Measurements from ENCODE around the gene SERPINA1. TPM values are rescaled to one million over a fixed set of nuclear protein-coding genes. Genes with fewer than 3 reads are reported as not detected.

The SERPINA1 gene
- total RNA-seq, 4 donors from 2014 or later: 2.8 to 92.4 (median 13.2) TPM

DNA sequence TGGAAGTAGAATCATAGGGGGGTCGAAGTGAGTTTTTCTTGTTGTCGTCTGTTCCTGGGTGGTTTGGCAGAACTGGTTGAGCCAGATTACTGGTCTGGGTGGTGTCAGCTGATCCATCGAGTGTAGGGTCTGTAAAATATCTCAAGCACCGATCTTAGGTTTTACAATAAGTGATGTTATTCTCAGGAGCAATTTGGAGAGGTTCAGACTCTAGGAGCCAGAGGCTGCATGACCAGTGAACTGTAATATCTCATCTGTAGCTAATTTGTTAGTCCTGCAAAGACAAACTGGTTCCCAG, 9.7 kb upstream of the SERPINA1 start:
- TF ChIP-seq, protein P1, sequence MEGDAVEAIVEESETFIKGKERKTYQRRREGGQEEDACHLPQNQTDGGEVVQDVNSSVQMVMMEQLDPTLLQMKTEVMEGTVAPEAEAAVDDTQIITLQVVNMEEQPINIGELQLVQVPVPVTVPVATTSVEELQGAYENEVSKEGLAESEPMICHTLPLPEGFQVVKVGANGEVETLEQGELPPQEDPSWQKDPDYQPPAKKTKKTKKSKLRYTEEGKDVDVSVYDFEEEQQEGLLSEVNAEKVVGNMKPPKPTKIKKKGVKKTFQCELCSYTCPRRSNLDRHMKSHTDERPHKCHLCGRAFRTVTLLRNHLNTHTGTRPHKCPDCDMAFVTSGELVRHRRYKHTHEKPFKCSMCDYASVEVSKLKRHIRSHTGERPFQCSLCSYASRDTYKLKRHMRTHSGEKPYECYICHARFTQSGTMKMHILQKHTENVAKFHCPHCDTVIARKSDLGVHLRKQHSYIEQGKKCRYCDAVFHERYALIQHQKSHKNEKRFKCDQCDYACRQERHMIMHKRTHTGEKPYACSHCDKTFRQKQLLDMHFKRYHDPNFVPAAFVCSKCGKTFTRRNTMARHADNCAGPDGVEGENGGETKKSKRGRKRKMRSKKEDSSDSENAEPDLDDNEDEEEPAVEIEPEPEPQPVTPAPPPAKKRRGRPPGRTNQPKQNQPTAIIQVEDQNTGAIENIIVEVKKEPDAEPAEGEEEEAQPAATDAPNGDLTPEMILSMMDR (IDR thresholded peaks at IDR 0.05): no peak
- ATAC-seq (ENCODE audit: low FRiP score) (no peak), DNase-seq (ENCODE audit: low spot score) (no peak)

DNA sequence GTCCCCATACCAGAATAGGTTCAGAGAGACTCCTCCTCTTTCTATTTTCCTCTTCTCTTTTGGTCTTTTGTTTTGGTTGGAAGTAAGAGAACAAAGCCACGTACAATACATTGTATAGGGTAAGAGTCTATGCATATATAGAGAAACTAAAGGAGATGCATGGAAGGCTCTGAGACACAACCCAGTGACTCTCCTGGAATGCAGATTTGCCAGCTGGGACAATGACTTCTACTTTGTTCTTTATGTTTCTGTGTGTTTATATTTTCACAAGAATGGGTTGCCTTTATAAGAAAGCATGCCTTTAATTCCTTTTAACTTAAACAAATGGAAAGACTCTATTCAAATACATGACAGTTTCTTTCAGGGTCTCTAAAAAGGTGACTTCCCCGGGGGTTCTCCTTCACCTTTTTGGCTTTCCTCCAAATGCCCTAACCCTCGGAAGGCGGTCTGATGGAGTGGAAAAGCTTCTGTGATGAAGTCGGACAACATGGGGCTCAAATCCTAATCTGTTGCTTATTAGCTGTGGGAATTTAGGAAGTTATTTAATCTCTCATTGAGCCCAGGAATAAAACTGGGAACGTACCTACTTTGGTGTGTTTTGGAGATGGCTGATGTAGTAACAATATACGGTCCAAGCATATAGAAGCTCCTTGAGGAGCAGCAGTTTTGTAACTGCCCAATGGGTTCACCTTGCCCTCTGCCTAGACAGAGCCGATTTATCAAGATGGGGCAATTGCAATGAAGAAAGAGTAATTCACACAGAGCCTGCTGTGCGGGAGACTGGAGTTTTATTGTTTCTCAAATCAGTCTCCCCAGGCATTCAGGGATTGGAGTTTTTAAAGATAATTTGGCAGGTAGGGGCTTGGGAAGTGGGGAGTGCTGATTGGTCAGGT, 9.1 kb upstream of the SERPINA1 start:
- ATAC-seq (ENCODE audit: low FRiP score): no peak
- DNase-seq (ENCODE audit: low spot score): no peak
- TF ChIP-seq, protein P1 (IDR thresholded peaks at IDR 0.05): no peak

DNA sequence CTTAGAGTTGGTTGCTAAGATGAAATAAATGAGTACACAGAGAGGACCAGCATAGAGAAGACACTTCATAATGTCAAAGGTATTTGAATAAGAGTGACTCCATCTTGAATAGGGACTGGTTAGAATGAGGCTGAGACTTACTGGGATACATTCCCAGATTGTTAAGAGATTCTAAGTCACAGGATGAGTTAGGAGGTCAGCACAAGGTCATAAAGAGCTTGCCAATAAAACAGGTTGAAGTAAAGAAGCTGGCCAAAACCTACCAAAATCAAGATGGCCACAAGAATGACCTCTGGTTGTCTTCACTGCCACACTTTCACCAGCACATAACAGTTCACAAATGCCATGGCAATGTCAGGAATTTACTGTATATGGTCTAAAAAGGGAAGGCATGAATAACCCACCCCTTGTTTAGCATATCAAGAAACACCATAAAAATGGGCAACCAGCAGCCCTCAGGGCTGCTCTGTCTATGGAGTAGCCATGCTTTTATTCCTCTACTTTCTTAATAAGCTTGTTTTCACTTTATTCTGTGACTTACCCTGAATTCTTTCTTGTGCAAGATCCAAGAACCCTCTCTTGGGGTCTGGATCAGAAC, 8.3 kb upstream of the SERPINA1 start:
- DNase-seq (ENCODE audit: low spot score): no peak
- no peak for ATAC-seq (ENCODE audit: low FRiP score)
- TF ChIP-seq, protein P1 (IDR thresholded peaks at IDR 0.05): no peak

DNA sequence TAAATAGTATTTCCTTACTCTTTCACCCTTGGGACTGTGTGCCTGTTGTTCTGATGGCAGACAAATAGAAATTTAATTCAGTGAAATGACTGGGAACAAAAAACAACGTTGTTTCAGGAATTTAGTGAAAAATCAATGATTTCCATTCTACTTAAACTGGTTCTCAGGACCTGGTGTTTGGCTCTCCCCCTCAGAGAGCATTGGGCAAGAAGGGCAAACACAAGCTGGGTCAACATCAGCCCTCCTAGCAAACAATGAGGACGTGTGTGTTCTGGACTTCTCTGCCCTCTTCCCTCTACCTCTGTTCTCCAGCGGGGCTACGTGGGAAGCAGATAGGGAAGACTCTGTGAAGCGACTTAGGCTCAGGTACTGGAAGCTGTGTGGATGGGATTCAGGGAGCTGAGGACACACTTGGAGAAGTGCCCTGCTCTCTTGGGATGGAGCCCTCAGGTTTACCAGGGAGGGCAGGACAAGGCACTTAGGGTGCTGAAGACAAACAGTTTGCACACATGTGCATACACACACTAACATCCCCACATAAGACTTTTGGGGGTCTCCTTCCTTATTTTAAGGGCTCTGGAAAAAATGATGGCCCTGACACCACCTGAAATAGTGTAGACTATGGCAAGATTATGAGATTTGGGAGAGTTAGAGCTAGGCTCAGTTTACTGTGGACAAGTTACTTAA, 7.6 kb upstream of the SERPINA1 start:
- no peak for ATAC-seq (ENCODE audit: low FRiP score)
- no peak for DNase-seq (ENCODE audit: low spot score)
- TF ChIP-seq, protein P1 (IDR thresholded peaks at IDR 0.05): no peak

DNA sequence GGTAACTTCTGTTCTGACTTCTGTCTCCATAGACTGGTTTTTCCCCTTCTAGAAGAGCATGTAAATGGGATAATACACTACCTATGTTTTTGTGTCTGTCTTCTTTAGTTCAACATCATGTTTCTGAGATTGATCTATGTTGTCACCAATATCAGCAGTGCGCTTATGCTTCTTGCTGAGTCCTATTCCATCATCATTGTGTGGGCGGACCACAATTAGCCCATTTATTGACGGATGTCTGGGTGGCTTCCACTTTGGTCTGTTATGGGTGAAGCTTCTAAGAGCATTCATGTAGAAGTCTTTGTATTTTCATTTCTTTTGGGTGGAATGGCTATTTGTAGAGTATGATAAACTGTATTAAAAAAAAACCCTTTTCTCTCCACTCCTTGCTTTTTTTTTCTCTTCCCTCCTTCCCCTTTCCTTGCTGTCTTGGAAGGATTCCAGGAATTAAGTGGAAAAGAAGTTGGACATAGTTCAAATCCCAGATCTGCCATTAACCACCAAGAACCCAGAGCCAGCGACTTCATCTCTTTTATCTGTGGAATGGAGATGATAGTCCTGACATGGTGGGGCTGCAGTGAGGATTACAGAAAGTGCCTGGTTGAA, 7.0 kb upstream of the SERPINA1 start:
- no peak for ATAC-seq (ENCODE audit: low FRiP score)
- TF ChIP-seq, protein P1 (IDR thresholded peaks at IDR 0.05): no peak
- DNase-seq (ENCODE audit: low spot score): no peak

DNA sequence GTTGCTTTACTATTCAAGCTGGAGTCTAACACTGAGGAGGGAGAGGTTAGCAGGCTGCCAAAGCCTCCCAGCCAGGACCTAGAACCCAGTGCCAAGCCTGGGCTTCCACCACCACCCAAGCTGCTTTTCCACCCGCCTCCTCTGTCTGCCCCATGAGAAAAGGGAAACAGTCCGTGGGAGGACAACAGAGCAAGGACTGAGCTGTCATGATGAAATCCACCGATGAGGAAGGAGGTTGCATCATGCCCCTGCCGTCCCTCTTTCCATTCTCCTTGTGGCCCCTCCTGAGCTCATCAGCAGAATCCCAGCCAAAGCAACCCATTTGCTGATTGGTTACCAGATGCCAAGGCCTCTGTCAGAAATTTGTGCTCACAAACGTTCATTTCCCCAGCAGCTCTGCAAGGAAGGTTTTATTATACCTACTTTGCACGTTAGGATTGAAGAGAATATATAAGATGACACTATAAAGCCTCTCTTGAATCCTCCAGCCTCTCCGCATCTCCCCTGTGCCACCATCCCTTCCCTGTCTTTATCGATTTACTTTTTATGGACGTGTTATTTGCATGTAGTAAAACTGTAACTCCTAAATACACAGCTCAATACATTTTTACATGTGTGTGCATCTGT, 6.3 kb upstream of the SERPINA1 start:
- TF ChIP-seq, protein P1 (IDR thresholded peaks at IDR 0.05): no peak
- ATAC-seq (ENCODE audit: low FRiP score) (peak; percentile 52), DNase-seq (ENCODE audit: low spot score) (no peak)

Measured in omental fat pad (tissue), 4 donors.